ENCODE results near the gene MAP6D1.

Gene MAP6D1

GRCh38 chr3:183800243-183800863 is 25.0 kb downstream of the MAP6D1 start:
- no peak overlapping the region for H3K4me3 ChIP-seq (ENCODE audit: low read depth, low read length)
- TF ChIP-seq CTCF (IDR thresholded peaks at IDR 0.05; ENCODE audit: low read depth, low read length) = no peak

- TF ChIP-seq CTCF (IDR thresholded peaks at IDR 0.05; ENCODE audit: low read depth, low read length) = no peak
Measured at GRCh38 chr3:183799461-183799860, 25.9 kb downstream of the MAP6D1 start.

GRCh38 chr3:183797996-183798395 is 27.4 kb downstream of the MAP6D1 start:
- H3K4me3 ChIP-seq (ENCODE audit: low read depth, low read length) = no peak overlapping the region
- no peak for TF ChIP-seq CTCF (IDR thresholded peaks at IDR 0.05; ENCODE audit: low read depth, low read length)

More at GRCh38 chr3:183799461-183799860, 25.9 kb downstream of the MAP6D1 start:
- H3K4me3 ChIP-seq (ENCODE audit: low read depth, low read length) = no peak overlapping the region

GRCh38 chr3:183796372-183796771 is 29.0 kb downstream of the MAP6D1 start:
- TF ChIP-seq CTCF (IDR thresholded peaks at IDR 0.05; ENCODE audit: low read depth, low read length) = no peak
- no peak overlapping the region for H3K4me3 ChIP-seq (ENCODE audit: low read depth, low read length)

- no peak for TF ChIP-seq CTCF (IDR thresholded peaks at IDR 0.05; ENCODE audit: low read depth, low read length)
Measured at GRCh38 chr3:183794452-183794851, 30.9 kb downstream of the MAP6D1 start.

GRCh38 chr3:183792976-183793375 is 32.4 kb downstream of the MAP6D1 start:
- no peak for TF ChIP-seq CTCF (IDR thresholded peaks at IDR 0.05; ENCODE audit: low read depth, low read length)

More at GRCh38 chr3:183794452-183794851, 30.9 kb downstream of the MAP6D1 start:
- no peak overlapping the region for H3K4me3 ChIP-seq (ENCODE audit: low read depth, low read length)

GRCh38 chr3:183790700-183791099 is 34.7 kb downstream of the MAP6D1 start:
- no peak for TF ChIP-seq CTCF (IDR thresholded peaks at IDR 0.05; ENCODE audit: low read depth, low read length)
- no peak overlapping the region for H3K4me3 ChIP-seq (ENCODE audit: low read depth, low read length)

More at GRCh38 chr3:183792976-183793375, 32.4 kb downstream of the MAP6D1 start:
- no peak overlapping the region for H3K4me3 ChIP-seq (ENCODE audit: low read depth, low read length)

Data from WI38 (cell line).